IPS-20b (cell line): ENCODE results near the gene COL6A3.

Source experiments
- H3K27ac ChIP-seq: one replicate; pipeline ENCODE4 v1.5.1; 2013; ENCODE audit warnings: low read length
- H3K27me3 ChIP-seq: 2 replicates; pipeline ENCODE4 v1.6.1; 2013; ENCODE audit warnings: mild to moderate bottlenecking, low read length, inconsistent platforms; ENCODE audit not compliant: insufficient read depth
- H3K36me3 ChIP-seq: 2 replicates; pipeline ENCODE4 v1.6.1; 2013; ENCODE audit warnings: low read depth, mild to moderate bottlenecking, inconsistent platforms, low read length, moderate library complexity; ENCODE audit not compliant: insufficient read depth
- H3K4me1 ChIP-seq: 2 replicates; pipeline ENCODE4 v1.6.1; 2013; ENCODE audit warnings: mild to moderate bottlenecking, control low read depth, inconsistent platforms, low read length, moderate library complexity; ENCODE audit not compliant: insufficient read depth
- H3K4me3 ChIP-seq: 2 replicates; pipeline ENCODE4 v1.5.1; 2013; ENCODE audit warnings: mild to moderate bottlenecking, low read length, inconsistent platforms
- H3K9ac ChIP-seq: 2 replicates; pipeline ENCODE4 v1.6.1; 2013; ENCODE audit warnings: low read depth, mild to moderate bottlenecking, inconsistent platforms, low read length, moderate library complexity
- H3K9me3 ChIP-seq: 2 replicates; pipeline ENCODE4 v1.6.1; 2013; ENCODE audit warnings: mild to moderate bottlenecking, low read depth, low read length, inconsistent platforms; ENCODE audit not compliant: insufficient read depth

COL6A3 gene

GRCh38 chr2:237391140-237391539, 22.8 kb downstream of the COL6A3 start:
- Histone ChIP-seq H3K27ac (no peak overlapping the region), H3K9me3 (no peaks in the 10 kb centered on the region), H3K36me3 (no peaks in the 10 kb centered on the region), H3K9ac (no peak overlapping the region), H3K4me3 (no peak overlapping the region), H3K4me1 (no peaks in the 10 kb centered on the region), H3K27me3 (no peaks in the 10 kb centered on the region; the same call in 1 of the 2 replicates)

GRCh38 chr2:237390235-237390634, 23.7 kb downstream of the COL6A3 start:
- Histone ChIP-seq H3K36me3 (no peaks in the 10 kb centered on the region), H3K4me3 (no peak overlapping the region), H3K4me1 (no peaks in the 10 kb centered on the region), H3K27me3 (no peaks in the 10 kb centered on the region; the same call in 1 of the 2 replicates), H3K9ac (no peak overlapping the region), H3K27ac (no peak overlapping the region), H3K9me3 (no peaks in the 10 kb centered on the region)

GRCh38 chr2:237389831-237390230, 24.1 kb downstream of the COL6A3 start:
- Histone ChIP-seq H3K9me3 (no peaks in the 10 kb centered on the region), H3K4me3 (no peak overlapping the region), H3K27ac (no peak overlapping the region), H3K9ac (no peak overlapping the region), H3K36me3 (no peaks in the 10 kb centered on the region), H3K27me3 (no peaks in the 10 kb centered on the region; the same call in 1 of the 2 replicates), H3K4me1 (no peaks in the 10 kb centered on the region)

GRCh38 chr2:237388036-237388435, 25.9 kb downstream of the COL6A3 start:
- no peaks in the 10 kb centered on the region for H3K9me3 ChIP-seq
- H3K9ac ChIP-seq = no peak overlapping the region
- no peaks in the 10 kb centered on the region; the same call in 1 of the 2 replicates for H3K27me3 ChIP-seq
- no peak overlapping the region for H3K27ac ChIP-seq
- no peaks in the 10 kb centered on the region for H3K36me3 ChIP-seq
- H3K4me1 ChIP-seq = no peaks in the 10 kb centered on the region
- H3K4me3 ChIP-seq = no peak overlapping the region

- no peak overlapping the region for H3K4me3 ChIP-seq
- H3K27me3 ChIP-seq = no peaks in the 10 kb centered on the region
- H3K9ac ChIP-seq = no peak overlapping the region
- no peaks in the 10 kb centered on the region for H3K36me3 ChIP-seq
- H3K27ac ChIP-seq = no peak overlapping the region
- no peaks in the 10 kb centered on the region for H3K4me1 ChIP-seq
- H3K9me3 ChIP-seq = no peaks in the 10 kb centered on the region
Observed at GRCh38 chr2:237384672-237385020, 29.3 kb downstream of the COL6A3 start.

GRCh38 chr2:237383991-237384671, 29.8 kb downstream of the COL6A3 start:
- Histone ChIP-seq H3K9ac (no peak overlapping the region), H3K4me3 (no peak overlapping the region), H3K27ac (no peak overlapping the region), H3K27me3 (no peaks in the 10 kb centered on the region), H3K36me3 (no peaks in the 10 kb centered on the region), H3K9me3 (no peaks in the 10 kb centered on the region), H3K4me1 (no peaks in the 10 kb centered on the region)

GRCh38 chr2:237380768-237381167, 33.2 kb downstream of the COL6A3 start:
- Histone ChIP-seq H3K9ac (no peak overlapping the region), H3K4me3 (no peak overlapping the region), H3K27me3 (no peaks in the 10 kb centered on the region), H3K27ac (no peak overlapping the region), H3K9me3 (no peaks in the 10 kb centered on the region), H3K36me3 (no peaks in the 10 kb centered on the region), H3K4me1 (no peaks in the 10 kb centered on the region)

- Histone ChIP-seq H3K36me3 (no peaks in the 10 kb centered on the region), H3K27me3 (no peaks in the 10 kb centered on the region), H3K4me3 (no peak overlapping the region), H3K9ac (no peak overlapping the region), H3K27ac (no peak overlapping the region), H3K4me1 (no peaks in the 10 kb centered on the region), H3K9me3 (no peaks in the 10 kb centered on the region)
Observed at GRCh38 chr2:237379636-237380035, 34.3 kb downstream of the COL6A3 start.

- Histone ChIP-seq H3K36me3 (no peaks in the 10 kb centered on the region), H3K27me3 (no peaks in the 10 kb centered on the region), H3K9me3 (no peaks in the 10 kb centered on the region), H3K4me1 (no peaks in the 10 kb centered on the region), H3K9ac (no peak overlapping the region), H3K4me3 (no peak overlapping the region), H3K27ac (no peak overlapping the region)
Observed at GRCh38 chr2:237378650-237379049, 35.3 kb downstream of the COL6A3 start.

GRCh38 chr2:237374284-237375060, 39.5 kb downstream of the COL6A3 start:
- H3K27ac ChIP-seq = no peak overlapping the region
- no peaks in the 10 kb centered on the region for H3K9me3 ChIP-seq
- no peaks in the 10 kb centered on the region for H3K36me3 ChIP-seq
- H3K9ac ChIP-seq = no peak overlapping the region
- no peaks in the 10 kb centered on the region for H3K27me3 ChIP-seq
- no peak overlapping the region for H3K4me3 ChIP-seq
- no peaks in the 10 kb centered on the region for H3K4me1 ChIP-seq

- Histone ChIP-seq H3K4me3 (no peak overlapping the region), H3K36me3 (no peaks in the 10 kb centered on the region), H3K27ac (no peak overlapping the region), H3K27me3 (no peaks in the 10 kb centered on the region), H3K9me3 (no peaks in the 10 kb centered on the region), H3K9ac (no peak overlapping the region), H3K4me1 (no peaks in the 10 kb centered on the region)
Observed at GRCh38 chr2:237371856-237372255, 42.1 kb downstream of the COL6A3 start.

GRCh38 chr2:237365671-237366070, 48.3 kb downstream of the COL6A3 start:
- Histone ChIP-seq H3K4me1 (no peaks in the 10 kb centered on the region), H3K9me3 (no peaks in the 10 kb centered on the region), H3K27me3 (no peaks in the 10 kb centered on the region), H3K27ac (no peak overlapping the region), H3K4me3 (no peak overlapping the region), H3K9ac (no peak overlapping the region), H3K36me3 (no peaks in the 10 kb centered on the region)
